Endothelial cell of umbilical vein (primary cell): ENCODE data around the gene NABP1.

Experiments used
- POLR2A ChIP-seq: IDR thresholded peaks from 2 replicates; pipeline ENCODE4 v1.6.1; 2012; ENCODE audit warnings: low read depth, mild to moderate bottlenecking, control low read depth, low read length
- TF ChIP-seq, protein P1 (sequence below), 2 donors: IDR thresholded peaks; 1 replicate in 1 of 2; 2 replicates in 1 of 2; pipeline ENCODE4 v1.5.1; 2011; ENCODE audit warnings: low read length in 2 of 2, mild to moderate bottlenecking in 2 of 2, moderate library complexity in 2 of 2, control low read depth in 1 of 2, inconsistent platforms in 1 of 2, low read depth in 1 of 2; ENCODE audit not compliant: insufficient read depth in 1 of 2; ENCODE audit errors: extremely low read depth in 1 of 2

DNA sequence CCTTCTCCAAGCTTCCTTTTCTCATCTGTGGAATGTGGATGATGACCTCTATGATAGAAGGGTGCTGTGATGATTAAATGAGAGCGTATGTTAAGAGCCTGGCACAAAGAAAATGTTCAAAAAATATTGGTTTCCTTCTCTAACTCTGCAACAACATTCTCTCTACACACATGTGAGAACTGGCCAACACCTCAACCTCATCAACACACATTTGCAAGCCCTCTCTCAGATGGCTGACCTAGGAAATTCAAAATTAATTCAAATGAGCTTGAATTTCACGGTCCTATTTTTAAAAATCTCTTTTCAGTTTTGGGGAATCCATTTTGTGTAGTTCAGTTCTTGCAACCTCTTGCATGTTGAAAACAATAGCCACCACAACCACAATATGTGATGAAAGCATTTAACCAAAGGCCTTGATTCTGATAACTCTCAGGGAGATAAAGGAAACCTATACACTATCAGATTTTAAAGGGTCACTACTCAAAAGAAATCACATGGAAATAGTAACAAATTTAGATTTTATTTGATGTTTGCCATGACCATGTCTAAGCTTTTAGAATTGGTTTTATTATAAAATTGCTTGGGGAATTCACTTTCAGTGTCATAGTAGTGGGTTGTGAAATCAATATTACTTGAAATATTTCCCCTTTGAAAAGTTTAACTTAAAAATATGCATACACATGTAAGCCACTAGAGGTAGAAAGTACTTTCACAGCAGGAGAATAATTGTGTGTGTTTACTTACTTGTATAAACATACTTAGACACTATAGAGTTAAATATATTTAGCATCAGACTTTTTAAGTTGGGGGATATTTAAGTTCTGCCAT is 16.6 kb upstream of the NABP1 start:
- no peak for TF ChIP-seq POLR2A
- TF ChIP-seq, protein P1, sequence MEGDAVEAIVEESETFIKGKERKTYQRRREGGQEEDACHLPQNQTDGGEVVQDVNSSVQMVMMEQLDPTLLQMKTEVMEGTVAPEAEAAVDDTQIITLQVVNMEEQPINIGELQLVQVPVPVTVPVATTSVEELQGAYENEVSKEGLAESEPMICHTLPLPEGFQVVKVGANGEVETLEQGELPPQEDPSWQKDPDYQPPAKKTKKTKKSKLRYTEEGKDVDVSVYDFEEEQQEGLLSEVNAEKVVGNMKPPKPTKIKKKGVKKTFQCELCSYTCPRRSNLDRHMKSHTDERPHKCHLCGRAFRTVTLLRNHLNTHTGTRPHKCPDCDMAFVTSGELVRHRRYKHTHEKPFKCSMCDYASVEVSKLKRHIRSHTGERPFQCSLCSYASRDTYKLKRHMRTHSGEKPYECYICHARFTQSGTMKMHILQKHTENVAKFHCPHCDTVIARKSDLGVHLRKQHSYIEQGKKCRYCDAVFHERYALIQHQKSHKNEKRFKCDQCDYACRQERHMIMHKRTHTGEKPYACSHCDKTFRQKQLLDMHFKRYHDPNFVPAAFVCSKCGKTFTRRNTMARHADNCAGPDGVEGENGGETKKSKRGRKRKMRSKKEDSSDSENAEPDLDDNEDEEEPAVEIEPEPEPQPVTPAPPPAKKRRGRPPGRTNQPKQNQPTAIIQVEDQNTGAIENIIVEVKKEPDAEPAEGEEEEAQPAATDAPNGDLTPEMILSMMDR (IDR thresholded peaks at IDR 0.05; ENCODE audit: extremely low read depth in 1 of 2, insufficient read depth in 1 of 2, low read depth in 1 of 2, low read length in 2 of 2), result no peak
